KMS-11 (cell line): ENCODE results near the gene EPS8.

Experiments used
- H2AFZ ChIP-seq: fragments of 200-600 bp; sonication (generic); 2 replicates; pipeline ENCODE4 v1.6.1; 2016; ENCODE audit warnings: antibody characterized with exemption, mixed run types, low read depth
- H3K27ac ChIP-seq: fragments of 200-600 bp; sonication (generic); 2 replicates; pipeline ENCODE4 v1.6.1; 2016; ENCODE audit warnings: mild to moderate bottlenecking, mixed run types
- H3K27me3 ChIP-seq: fragments of 200-600 bp; sonication (generic); 2 replicates; pipeline ENCODE4 v1.6.1; 2017; ENCODE audit warnings: mild to moderate bottlenecking, low read depth, mixed run types, moderate library complexity; ENCODE audit not compliant: insufficient read depth
- H3K36me3 ChIP-seq: fragments of 200-600 bp; sonication (generic); 2 replicates; pipeline ENCODE4 v1.6.1; 2017; ENCODE audit warnings: mild to moderate bottlenecking, mixed run types; ENCODE audit not compliant: insufficient read depth
- H3K4me1 ChIP-seq: fragments of 200-600 bp; sonication (generic); 2 replicates; pipeline ENCODE4 v1.6.1; 2016; ENCODE audit warnings: mild to moderate bottlenecking, low read depth, mixed run types; ENCODE audit not compliant: poor library complexity, severe bottlenecking
- H3K4me2 ChIP-seq: fragments of 200-600 bp; sonication (generic); 2 replicates; pipeline ENCODE4 v1.7.0; 2016; ENCODE audit warnings: mild to moderate bottlenecking, mixed run types
- H3K4me3 ChIP-seq: fragments of 200-600 bp; sonication (generic); IDR thresholded peaks from 2 replicates; pipeline ENCODE4 v1.6.1; 2017; ENCODE audit warnings: low read depth, low read length, mixed read lengths; ENCODE audit not compliant: insufficient read depth
- H3K79me2 ChIP-seq: fragments of 200-600 bp; sonication (generic); 2 replicates; pipeline ENCODE4 v1.6.1; 2016; ENCODE audit warnings: low read depth, mixed run types; ENCODE audit not compliant: insufficient read depth
- H3K9ac ChIP-seq: fragments of 200-600 bp; sonication (generic); 2 replicates; pipeline ENCODE4 v1.6.1; 2016; ENCODE audit warnings: mild to moderate bottlenecking, mixed run types
- H4K20me1 ChIP-seq: fragments of 200-600 bp; sonication (generic); 2 replicates; pipeline ENCODE4 v1.6.1; 2016; ENCODE audit warnings: mild to moderate bottlenecking, mixed run types; ENCODE audit not compliant: insufficient read depth
- CTCF ChIP-seq: fragments of 200-600 bp; sonication (generic); conservative IDR thresholded peaks from 2 replicates; pipeline ENCODE4 v1.6.1; 2017; ENCODE audit warnings: low read depth, mild to moderate bottlenecking, antibody characterized with exemption, low read length, moderate library complexity, mixed read lengths

Gene EPS8

GRCh38 chr12:15772405-15773018 is 16.7 kb downstream of the EPS8 start:
- no peak overlapping the region for H3K27ac ChIP-seq
- TF ChIP-seq CTCF = 0 out of 2 replicates have a peak, but pooled peaks have one; percentile 28
- no peaks in the 10 kb centered on the region for H3K4me1 ChIP-seq
- H3K4me2 ChIP-seq = no peak overlapping the region
- no peak overlapping the region for H2AFZ ChIP-seq
- H3K4me3 ChIP-seq = no peak overlapping the region
- no peak overlapping the region for H3K9ac ChIP-seq
- no peaks in the 10 kb centered on the region for H4K20me1 ChIP-seq
- H3K36me3 ChIP-seq = no peaks in the 10 kb centered on the region
- no peaks in the 10 kb centered on the region for H3K79me2 ChIP-seq
- no peaks in the 10 kb centered on the region for H3K27me3 ChIP-seq

GRCh38 chr12:15770581-15770980 is 18.6 kb downstream of the EPS8 start:
- Histone ChIP-seq H3K4me1 (no peaks in the 10 kb centered on the region), H2AFZ (no peak overlapping the region), H3K27ac (no peak overlapping the region), H3K79me2 (no peaks in the 10 kb centered on the region), H3K9ac (no peak overlapping the region), H3K4me2 (no peak overlapping the region), H3K27me3 (no peaks in the 10 kb centered on the region), H4K20me1 (no peaks in the 10 kb centered on the region), H3K4me3 (no peak overlapping the region), H3K36me3 (no peaks in the 10 kb centered on the region)
- TF ChIP-seq CTCF = no peak

DNA sequence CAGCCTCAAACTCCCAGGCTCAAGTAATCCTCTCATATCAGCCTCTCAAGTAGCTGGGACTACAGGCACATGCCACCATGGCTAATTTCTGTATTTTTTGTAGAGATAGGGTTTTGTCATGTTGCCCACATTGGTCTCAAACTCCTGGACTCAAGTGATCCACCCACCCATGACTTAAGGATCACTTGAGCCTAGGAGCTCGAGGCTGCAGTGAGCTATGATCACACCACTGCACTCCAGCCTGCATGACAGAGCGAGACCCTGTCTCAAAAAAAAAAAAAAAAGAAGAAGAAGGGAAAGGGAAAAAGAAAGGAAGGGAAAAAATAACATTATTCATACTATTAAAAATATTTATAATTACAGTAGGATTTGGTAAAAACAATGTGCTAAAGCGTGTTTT is 19.2 kb downstream of the EPS8 start:
- Histone ChIP-seq H4K20me1 (no peaks in the 10 kb centered on the region), H3K4me3 (no peak overlapping the region), H3K36me3 (no peaks in the 10 kb centered on the region), H3K9ac (no peak overlapping the region), H2AFZ (no peak overlapping the region), H3K79me2 (no peaks in the 10 kb centered on the region), H3K4me1 (no peaks in the 10 kb centered on the region), H3K27ac (no peak overlapping the region), H3K27me3 (no peaks in the 10 kb centered on the region), H3K4me2 (no peak overlapping the region)
- TF ChIP-seq CTCF = no peak

DNA sequence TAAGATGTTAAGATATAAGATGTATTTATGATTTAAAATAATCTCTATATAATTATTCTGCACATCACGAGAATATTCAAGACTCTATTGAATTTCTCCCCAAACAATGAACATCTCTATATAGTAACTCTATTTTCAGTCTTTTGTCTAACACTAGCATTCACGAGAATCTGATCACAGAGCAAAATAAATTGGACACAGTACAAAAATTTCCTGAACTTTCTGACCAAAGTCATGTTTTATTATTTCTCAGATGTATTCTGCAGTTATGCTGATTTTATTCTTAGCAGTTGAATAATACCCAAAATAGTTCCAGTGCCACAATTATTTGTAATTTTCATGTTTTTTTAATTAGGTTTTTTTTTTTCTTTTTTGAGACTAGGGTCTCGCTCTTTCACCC is 19.6 kb downstream of the EPS8 start:
- no peaks in the 10 kb centered on the region for H3K27me3 ChIP-seq
- H3K27ac ChIP-seq = no peak overlapping the region
- H3K4me3 ChIP-seq = no peak overlapping the region
- H3K9ac ChIP-seq = no peak overlapping the region
- H3K4me2 ChIP-seq = no peak overlapping the region
- no peaks in the 10 kb centered on the region for H3K79me2 ChIP-seq
- H3K36me3 ChIP-seq = no peaks in the 10 kb centered on the region
- TF ChIP-seq CTCF = no peak
- no peaks in the 10 kb centered on the region for H3K4me1 ChIP-seq
- H2AFZ ChIP-seq = no peak overlapping the region
- H4K20me1 ChIP-seq = no peaks in the 10 kb centered on the region
